CD4-positive, alpha-beta T cell treated with Interleukin-4 for 4 hours (primary cell): ENCODE measurements around the gene SEMA3A.

Experiments
- DNase-seq: peaks from one replicate; pipeline ENCODE4 v3.0.0-alpha.2; 2020

Gene SEMA3A

GRCh38 chr7:83996879-83997278 lies 197.7 kb downstream of the SEMA3A start:
- no peak for DNase-seq

- DNase-seq = no peak
These were observed 206.8 kb downstream of the SEMA3A start for GRCh38 chr7:83987764-83988163.

- DNase-seq = no peak
These were observed 208.8 kb downstream of the SEMA3A start for GRCh38 chr7:83985821-83986220.

GRCh38 chr7:83984591-83984990 lies 210.0 kb downstream of the SEMA3A start:
- DNase-seq = no peak

- DNase-seq = no peak
These were observed 210.5 kb downstream of the SEMA3A start for GRCh38 chr7:83984076-83984475.

GRCh38 chr7:83983606-83984005 lies 211.0 kb downstream of the SEMA3A start:
- DNase-seq = no peak

- DNase-seq = peak; percentile 19
These were observed 218.3 kb downstream of the SEMA3A start for GRCh38 chr7:83976302-83976701.

GRCh38 chr7:83970081-83970480 lies 224.5 kb downstream of the SEMA3A start:
- DNase-seq = no peak

- no peak for DNase-seq
These were observed 230.3 kb downstream of the SEMA3A start for GRCh38 chr7:83964318-83964717.

GRCh38 chr7:83957333-83957732 lies 237.3 kb downstream of the SEMA3A start:
- DNase-seq = no peak

- DNase-seq = no peak
These were observed 238.5 kb downstream of the SEMA3A start for GRCh38 chr7:83956104-83956503.

- DNase-seq = no peak
These were observed 242.4 kb downstream of the SEMA3A start for GRCh38 chr7:83952236-83952635.

GRCh38 chr7:83947260-83947659 lies 247.3 kb downstream of the SEMA3A start:
- no peak for DNase-seq

- no peak for DNase-seq
These were observed 247.8 kb downstream of the SEMA3A start for GRCh38 chr7:83946801-83947200.

GRCh38 chr7:83941300-83941699 lies 253.3 kb downstream of the SEMA3A start:
- no peak for DNase-seq

- DNase-seq = no peak
These were observed 256.7 kb downstream of the SEMA3A start for GRCh38 chr7:83937930-83938329.

- DNase-seq = peak; percentile 37
These were observed 258.4 kb downstream of the SEMA3A start for GRCh38 chr7:83936056-83936708.

- no peak for DNase-seq
These were observed 260.4 kb downstream of the SEMA3A start for GRCh38 chr7:83934118-83934734.

GRCh38 chr7:83931968-83932367 lies 262.6 kb downstream of the SEMA3A start:
- DNase-seq = no peak

- no peak for DNase-seq
These were observed 264.3 kb downstream of the SEMA3A start for GRCh38 chr7:83930262-83930661.

GRCh38 chr7:83925860-83926259 lies 268.7 kb downstream of the SEMA3A start:
- DNase-seq = no peak

- no peak for DNase-seq
These were observed 272.5 kb downstream of the SEMA3A start for GRCh38 chr7:83921941-83922607.

- DNase-seq = no peak
These were observed 273.2 kb downstream of the SEMA3A start for GRCh38 chr7:83921271-83921940.

- no peak for DNase-seq
These were observed 276.4 kb downstream of the SEMA3A start for GRCh38 chr7:83918142-83918541.
